A549 treated with RU486 at 1 μM for 4 hours (cell line): ENCODE data around the gene ARMCX6. TPM values are rescaled to one million over a fixed set of nuclear protein-coding genes. Genes with fewer than 3 reads are reported as not detected.

Source experiments
- total RNA-seq: library from RNA; stranded (reverse); fragments of 200-300 nt; extraction: Qiagen RNA extraction; gene quantifications from 5 replicates; pipeline ENCODE4 v1.2.3, GENCODE V29; 2022; ENCODE audit warnings: low read depth

The ARMCX6 gene
- 41.7 to 46.9 TPM (median 45.8 TPM) in 5 replicates for total RNA-seq

DNA sequence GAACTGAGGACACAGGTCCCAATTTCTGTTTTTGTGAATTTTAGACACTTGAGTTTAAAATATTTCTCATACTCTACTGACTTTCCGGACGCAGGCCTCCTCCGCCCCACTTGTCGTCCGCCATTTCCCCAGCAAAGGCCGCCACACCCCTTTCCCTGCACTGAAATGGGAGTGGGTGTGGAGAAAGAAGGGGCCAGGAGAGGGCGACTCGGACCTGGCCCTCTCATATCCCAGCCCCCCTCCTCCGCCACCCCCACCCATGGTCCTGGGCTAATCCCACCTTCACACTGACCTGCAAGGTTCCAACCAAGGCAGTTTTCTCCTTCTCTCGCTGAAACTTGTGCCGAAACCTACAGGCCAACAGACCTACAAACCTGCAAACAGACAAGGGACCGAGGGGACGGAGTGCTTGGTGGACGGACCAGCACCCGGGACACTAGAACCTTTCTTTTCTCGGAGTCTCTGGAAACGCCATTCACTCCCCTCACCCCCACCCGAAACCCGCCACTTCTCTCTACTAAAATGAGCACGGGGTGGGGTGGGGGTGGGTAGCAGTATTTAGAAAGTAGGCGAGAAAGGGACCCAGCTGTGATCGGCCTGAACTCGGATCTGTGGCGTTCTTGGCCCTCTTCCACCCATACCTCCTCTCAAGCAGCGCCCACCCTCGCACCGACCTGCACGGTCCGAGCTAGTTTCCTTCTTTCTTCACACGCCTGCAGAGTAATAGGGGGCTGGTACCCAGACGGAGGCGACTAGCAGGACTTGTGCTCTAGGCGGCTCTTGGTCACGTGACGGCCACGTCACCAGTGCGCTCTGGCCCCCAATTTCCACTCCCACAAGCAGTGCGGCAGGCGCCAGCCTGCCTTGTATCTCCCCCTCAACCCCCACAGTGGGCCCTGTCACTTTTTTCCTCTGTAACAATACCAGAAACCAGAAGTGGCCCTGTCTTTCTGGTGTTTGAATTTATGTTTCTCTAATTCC, at the start of gene ARMCX6:
Gene ARMCX6, minus strand, starts transcription at position 790 of the 981 bp plus-strand sequence. CDS start 1,380 bp downstream, outside the sequence.

GRCh38 chrX:101659601-101660063, 41.8 kb upstream of the ARMCX6 start, which contains the start of gene ARMCX2:
ARMCX2 (minus strand) TSS chrX:101659850; CDS start chrX:101657588, 2,262 bp downstream.

Other genes with a start within 250 kb of the ARMCX6 start
- 0.08 to 0.37 TPM (median 0.23 TPM) in 5 replicates for gene BTK, start 231.8 kb downstream of the ARMCX6 start, total RNA-seq
- 2,389 to 3,501 TPM (median 2,688 TPM) in 5 replicates for gene RPL36A, start 227.0 kb downstream of the ARMCX6 start, total RNA-seq
- 179 to 225 TPM (median 196 TPM) in 5 replicates for gene GLA, start 210.1 kb downstream of the ARMCX6 start, total RNA-seq
- 45.5 to 67.1 TPM (median 62.0 TPM) in 5 replicates for gene HNRNPH2, start 209.8 kb downstream of the ARMCX6 start, total RNA-seq
- gene ARMCX4, start 132.5 kb downstream of the ARMCX6 start, total RNA-seq: 0.28 to 0.71 TPM (median 0.37 TPM) in 5 replicates
- 0.19 to 0.51 TPM (median 0.43 TPM) in 5 replicates for gene ARMCX1, start 67.5 kb downstream of the ARMCX6 start, total RNA-seq
- gene ARMCX3, start 5.2 kb upstream of the ARMCX6 start, total RNA-seq: 15.8 to 24.0 TPM (median 21.5 TPM) in 5 replicates
- gene ARMCX2, start 41.9 kb upstream of the ARMCX6 start, total RNA-seq: 0.07 to 0.11 TPM in 2 of 5 replicates, not detected in the others